ENCODE data around the gene C2orf78. TPM values are rescaled to one million over a fixed set of nuclear protein-coding genes. Genes with fewer than 3 reads are reported as not detected.

The C2orf78 gene
- polyA plus RNA-seq, 3 donors = not detected

GRCh38 chr2:73859721-73860586 lies 76.0 kb downstream of the C2orf78 start:
- Histone ChIP-seq H3K4me3 (replicated peaks in 1 of 3; ENCODE audit: low read depth in 2 of 3, low read length in 3 of 3) (no peak overlapping the region), H3K9ac (ENCODE audit: insufficient read depth, low read length, poor library complexity, severe bottlenecking) (no peak overlapping the region), H3K27me3 (ENCODE audit: control insufficient read depth in 2 of 2, insufficient read depth in 2 of 2, low read length in 2 of 2) (no peaks in the 10 kb centered on the region), H3K4me2 (replicated peaks; ENCODE audit: extremely low read depth, low read length, poor library complexity, severe bottlenecking) (no peak overlapping the region), H3K9me3 (replicated peaks in 1 of 2; ENCODE audit: control insufficient read depth in 1 of 2, insufficient read depth in 1 of 2, low read length in 2 of 2) (no peaks in the 10 kb centered on the region), H2AFZ (ENCODE audit: insufficient read depth, low read depth, low read length, poor library complexity, severe bottlenecking) (no peak overlapping the region), H3K79me2 (ENCODE audit: insufficient read depth, low read length) (no peaks in the 10 kb centered on the region), H3K4me1 (ENCODE audit: control insufficient read depth in 1 of 2, insufficient read depth in 2 of 2, low read length in 2 of 2) (no peaks in the 10 kb centered on the region), H3K27ac (ENCODE audit: low read depth in 1 of 2, low read length in 2 of 2) (no peak overlapping the region), H4K20me1 (ENCODE audit: insufficient read depth, low read length) (no peaks in the 10 kb centered on the region), H3K36me3 (replicated peaks in 1 of 2; ENCODE audit: control insufficient read depth in 1 of 2, insufficient read depth in 2 of 2, low read length in 2 of 2) (peaks cover 76 to 93% of the 10 kb centered on the region in 2 donors)
- no CpG with 5 or more reads among the region's 6 CpGs for WGBS (ENCODE audit: insufficient coverage)
- Mint-ChIP-seq H3K27ac (no peak overlapping the region), H3K4me3 (no peak overlapping the region), H3K27me3 (ENCODE audit: low read depth in 3 of 3) (peaks cover 0 to 2% (median 0%) of the 10 kb centered on the region in 3 donors), H3K9me3 (no peaks in the 10 kb centered on the region), H3K4me1 (no peaks in the 10 kb centered on the region), H3K36me3 (peaks cover 56 to 83% of the 10 kb centered on the region in 2 donors)
- intact Hi-C loops (cut with micrococcal nuclease) = no loop called here
- TF ChIP-seq CTCF (IDR thresholded peaks at IDR 0.05) = no peak
- peak in 1 of 3 donors; percentile 11 for DNase-seq

- Histone ChIP-seq H3K9ac (ENCODE audit: insufficient read depth, low read length, poor library complexity, severe bottlenecking) (no peak overlapping the region), H3K4me1 (ENCODE audit: control insufficient read depth in 1 of 2, insufficient read depth in 2 of 2, low read length in 2 of 2) (no peaks in the 10 kb centered on the region), H2AFZ (ENCODE audit: insufficient read depth, low read depth, low read length, poor library complexity, severe bottlenecking) (no peak overlapping the region), H3K27me3 (ENCODE audit: control insufficient read depth in 2 of 2, insufficient read depth in 2 of 2, low read length in 2 of 2) (no peaks in the 10 kb centered on the region), H3K36me3 (replicated peaks in 1 of 2; ENCODE audit: control insufficient read depth in 1 of 2, insufficient read depth in 2 of 2, low read length in 2 of 2) (peaks cover 73 to 87% of the 10 kb centered on the region in 2 donors), H3K9me3 (replicated peaks in 1 of 2; ENCODE audit: control insufficient read depth in 1 of 2, insufficient read depth in 1 of 2, low read length in 2 of 2) (no peaks in the 10 kb centered on the region), H3K4me3 (replicated peaks in 1 of 3; ENCODE audit: low read depth in 2 of 3, low read length in 3 of 3) (no peak overlapping the region), H3K79me2 (ENCODE audit: insufficient read depth, low read length) (no peaks in the 10 kb centered on the region), H3K4me2 (replicated peaks; ENCODE audit: extremely low read depth, low read length, poor library complexity, severe bottlenecking) (no peak overlapping the region), H3K27ac (ENCODE audit: low read depth in 1 of 2, low read length in 2 of 2) (no peak overlapping the region), H4K20me1 (ENCODE audit: insufficient read depth, low read length) (no peaks in the 10 kb centered on the region)
- Mint-ChIP-seq H3K4me3 (no peak overlapping the region), H3K27me3 (ENCODE audit: low read depth in 3 of 3) (no peaks in the 10 kb centered on the region), H3K27ac (no peak overlapping the region), H3K36me3 (peaks cover 76 to 83% of the 10 kb centered on the region in 2 donors), H3K4me1 (no peaks in the 10 kb centered on the region), H3K9me3 (no peaks in the 10 kb centered on the region)
- no peak for TF ChIP-seq CTCF (IDR thresholded peaks at IDR 0.05)
- WGBS (ENCODE audit: insufficient coverage) = 100% methylated on average over 2 of the region's 2 CpGs
- intact Hi-C loops (cut with micrococcal nuclease) = no loop called here
- DNase-seq = no peak
These were observed 79.0 kb downstream of the C2orf78 start for GRCh38 chr2:73862987-73863386.

Other genes with a start within 250 kb of the C2orf78 start
- gene NAT8, start 141.8 kb upstream of the C2orf78 start, polyA plus RNA-seq = not detected
- gene TPRKB, start 46.8 kb upstream of the C2orf78 start, polyA plus RNA-seq = 10 to 100 TPM; 26.9 to 69.1 (median 65.8) TPM
- 10 to 100 TPM in 2 of 3 donors, 1 to 10 TPM in 1; 9.9 to 25.7 (median 23.1) TPM for gene DUSP11, start 4.1 kb upstream of the C2orf78 start, polyA plus RNA-seq
- gene STAMBP, start 44.8 kb downstream of the C2orf78 start, polyA plus RNA-seq = 10 to 100 TPM; 26.0 to 40.8 (median 40.7) TPM
- gene ACTG2, start 108.8 kb downstream of the C2orf78 start, polyA plus RNA-seq = not detected
- 100 to 1,000 TPM in 2 of 3 donors, 10 to 100 TPM in 1; 62.9 to 129 (median 123) TPM for gene DGUOK, start 142.7 kb downstream of the C2orf78 start, polyA plus RNA-seq
- gene TET3, start 200.7 kb downstream of the C2orf78 start, polyA plus RNA-seq = 10 to 100 TPM in 1 of 3 donors, 1 to 10 TPM in 1, under 1 TPM in 1; 0.79 to 18.6 (median 1.4) TPM